ENCODE results near the gene ZBTB39.

Gene ZBTB39

DNA sequence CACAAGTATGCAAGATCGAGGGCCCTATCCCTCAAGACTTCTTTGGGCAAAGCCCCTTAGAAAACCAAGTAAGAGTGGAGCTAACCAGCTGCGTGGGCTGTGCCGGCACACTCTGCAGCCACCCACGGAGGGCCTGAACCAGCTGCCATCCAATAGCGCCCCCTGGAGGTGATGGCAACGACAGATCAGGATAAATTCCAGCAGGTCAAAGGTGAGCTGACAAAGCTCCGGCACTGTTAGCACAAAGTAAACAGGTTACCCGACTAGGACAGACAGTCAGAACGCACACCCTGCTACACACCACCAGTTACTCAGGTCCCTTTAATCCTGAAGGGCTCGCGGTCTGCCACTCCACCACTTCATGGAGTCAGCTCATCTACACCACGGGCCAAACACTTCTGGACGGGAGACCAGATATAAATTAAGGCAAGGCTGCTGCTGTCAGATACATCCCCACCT lies 4.9 kb downstream of the ZBTB39 start:
- TF ChIP-seq RAD21 (IDR thresholded peaks at IDR 0.05; ENCODE audit: low read depth) (peak; percentile 87), TEAD4 (IDR thresholded peaks at IDR 0.05) (peak; percentile 90), EGR1 (IDR thresholded peaks at IDR 0.05) (peak; percentile 53)
- TF ChIP-seq, protein P1, sequence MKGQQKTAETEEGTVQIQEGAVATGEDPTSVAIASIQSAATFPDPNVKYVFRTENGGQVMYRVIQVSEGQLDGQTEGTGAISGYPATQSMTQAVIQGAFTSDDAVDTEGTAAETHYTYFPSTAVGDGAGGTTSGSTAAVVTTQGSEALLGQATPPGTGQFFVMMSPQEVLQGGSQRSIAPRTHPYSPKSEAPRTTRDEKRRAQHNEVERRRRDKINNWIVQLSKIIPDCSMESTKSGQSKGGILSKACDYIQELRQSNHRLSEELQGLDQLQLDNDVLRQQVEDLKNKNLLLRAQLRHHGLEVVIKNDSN (IDR thresholded peaks at IDR 0.05) = no peak

DNA sequence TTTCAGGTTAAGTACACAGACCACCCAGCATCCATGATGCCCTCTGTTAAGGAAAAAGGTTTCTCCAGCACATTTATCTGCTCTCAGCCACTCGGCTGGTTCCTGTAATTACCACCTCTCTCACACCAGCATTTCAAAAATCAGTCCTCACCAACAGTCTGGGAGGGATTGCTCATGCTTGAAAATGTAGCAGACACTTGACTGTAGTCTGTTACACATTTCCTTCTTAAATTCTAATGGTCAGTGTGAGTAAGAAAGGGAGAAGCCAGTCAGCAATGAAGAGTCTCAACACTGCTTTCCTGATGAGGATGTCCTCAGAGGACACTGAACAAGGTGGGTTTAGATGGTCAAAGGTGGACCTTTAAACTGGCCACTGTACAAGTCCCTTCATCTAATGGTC lies 6.0 kb downstream of the ZBTB39 start:
- no peak for TF ChIP-seq TAF1 (IDR thresholded peaks at IDR 0.05; ENCODE audit: low read depth)
- TF ChIP-seq ZBTB7A (IDR thresholded peaks at IDR 0.05; ENCODE audit: low read depth) = no peak
- TF ChIP-seq, protein P2, sequence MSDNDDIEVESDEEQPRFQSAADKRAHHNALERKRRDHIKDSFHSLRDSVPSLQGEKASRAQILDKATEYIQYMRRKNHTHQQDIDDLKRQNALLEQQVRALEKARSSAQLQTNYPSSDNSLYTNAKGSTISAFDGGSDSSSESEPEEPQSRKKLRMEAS (IDR thresholded peaks at IDR 0.05) = no peak
- TF ChIP-seq EP300 (IDR thresholded peaks at IDR 0.05; ENCODE audit: borderline replicate concordance) = no peak
- no peak for TF ChIP-seq CEBPB (IDR thresholded peaks at IDR 0.05)
- no peak for TF ChIP-seq CREB1 (IDR thresholded peaks at IDR 0.05; ENCODE audit: low read depth)
- TF ChIP-seq, protein P1 (IDR thresholded peaks at IDR 0.05) = no peak
- TF ChIP-seq RAD21 (IDR thresholded peaks at IDR 0.05; ENCODE audit: low read depth) = no peak

DNA sequence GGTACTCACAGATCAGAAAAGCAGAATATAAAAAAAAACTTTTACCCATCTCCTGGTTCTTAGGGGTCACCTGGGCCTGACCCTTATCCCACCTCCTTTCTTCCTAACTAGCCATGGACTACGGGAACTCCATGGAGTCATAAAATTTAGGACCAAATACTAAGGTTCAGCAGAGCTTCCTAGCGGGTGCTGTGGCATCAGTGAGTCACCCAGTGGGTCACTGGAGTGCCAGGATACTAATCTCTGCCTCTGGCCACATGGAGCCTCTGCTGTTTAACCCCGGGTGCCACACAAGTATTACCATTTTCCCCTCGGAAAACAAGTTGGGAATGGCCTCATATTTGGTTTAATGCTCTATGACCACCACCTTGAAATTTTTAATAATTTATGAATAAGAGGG lies 6.9 kb downstream of the ZBTB39 start:
- TF ChIP-seq ZBTB7A (IDR thresholded peaks at IDR 0.05; ENCODE audit: low read depth) (no peak), TCF12 (IDR thresholded peaks at IDR 0.05; ENCODE audit: low read depth) (no peak), EGR1 (IDR thresholded peaks at IDR 0.05) (no peak), CEBPB (IDR thresholded peaks at IDR 0.05) (no peak), NFIC (IDR thresholded peaks at IDR 0.05) (no peak), EP300 (IDR thresholded peaks at IDR 0.05; ENCODE audit: borderline replicate concordance) (no peak), CREB1 (IDR thresholded peaks at IDR 0.05; ENCODE audit: low read depth) (no peak), RAD21 (IDR thresholded peaks at IDR 0.05; ENCODE audit: low read depth) (no peak), YY1 (IDR thresholded peaks at IDR 0.05; ENCODE audit: low read depth) (no peak), FOXM1 (IDR thresholded peaks at IDR 0.05; ENCODE audit: borderline replicate concordance, low read depth) (no peak), TEAD4 (IDR thresholded peaks at IDR 0.05) (no peak), TAF1 (IDR thresholded peaks at IDR 0.05; ENCODE audit: low read depth) (no peak)
- TF ChIP-seq, protein P3, sequence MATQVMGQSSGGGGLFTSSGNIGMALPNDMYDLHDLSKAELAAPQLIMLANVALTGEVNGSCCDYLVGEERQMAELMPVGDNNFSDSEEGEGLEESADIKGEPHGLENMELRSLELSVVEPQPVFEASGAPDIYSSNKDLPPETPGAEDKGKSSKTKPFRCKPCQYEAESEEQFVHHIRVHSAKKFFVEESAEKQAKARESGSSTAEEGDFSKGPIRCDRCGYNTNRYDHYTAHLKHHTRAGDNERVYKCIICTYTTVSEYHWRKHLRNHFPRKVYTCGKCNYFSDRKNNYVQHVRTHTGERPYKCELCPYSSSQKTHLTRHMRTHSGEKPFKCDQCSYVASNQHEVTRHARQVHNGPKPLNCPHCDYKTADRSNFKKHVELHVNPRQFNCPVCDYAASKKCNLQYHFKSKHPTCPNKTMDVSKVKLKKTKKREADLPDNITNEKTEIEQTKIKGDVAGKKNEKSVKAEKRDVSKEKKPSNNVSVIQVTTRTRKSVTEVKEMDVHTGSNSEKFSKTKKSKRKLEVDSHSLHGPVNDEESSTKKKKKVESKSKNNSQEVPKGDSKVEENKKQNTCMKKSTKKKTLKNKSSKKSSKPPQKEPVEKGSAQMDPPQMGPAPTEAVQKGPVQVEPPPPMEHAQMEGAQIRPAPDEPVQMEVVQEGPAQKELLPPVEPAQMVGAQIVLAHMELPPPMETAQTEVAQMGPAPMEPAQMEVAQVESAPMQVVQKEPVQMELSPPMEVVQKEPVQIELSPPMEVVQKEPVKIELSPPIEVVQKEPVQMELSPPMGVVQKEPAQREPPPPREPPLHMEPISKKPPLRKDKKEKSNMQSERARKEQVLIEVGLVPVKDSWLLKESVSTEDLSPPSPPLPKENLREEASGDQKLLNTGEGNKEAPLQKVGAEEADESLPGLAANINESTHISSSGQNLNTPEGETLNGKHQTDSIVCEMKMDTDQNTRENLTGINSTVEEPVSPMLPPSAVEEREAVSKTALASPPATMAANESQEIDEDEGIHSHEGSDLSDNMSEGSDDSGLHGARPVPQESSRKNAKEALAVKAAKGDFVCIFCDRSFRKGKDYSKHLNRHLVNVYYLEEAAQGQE (IDR thresholded peaks at IDR 0.05; ENCODE audit: low read depth) = no peak
- TF ChIP-seq, protein P2 (IDR thresholded peaks at IDR 0.05) = no peak
- TF ChIP-seq, protein P1 (IDR thresholded peaks at IDR 0.05) = no peak

DNA sequence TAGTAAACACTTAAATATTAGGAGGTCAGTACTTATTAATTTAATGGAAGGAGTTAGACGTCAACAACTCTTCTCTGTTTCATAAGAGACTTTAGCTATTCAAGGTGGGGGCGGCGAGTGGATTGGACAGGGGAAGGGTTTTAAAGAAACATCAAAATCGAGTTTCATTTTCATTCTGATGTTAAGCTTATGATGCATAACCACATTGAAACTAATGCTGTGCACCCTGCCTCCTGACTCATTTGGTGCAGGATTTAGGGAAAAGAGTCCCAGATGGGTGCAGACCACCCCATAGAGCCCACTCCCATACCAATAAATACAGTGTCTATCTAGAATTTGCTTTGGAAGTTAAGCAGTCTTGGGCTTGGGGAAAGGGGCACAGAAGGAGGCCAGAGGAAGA lies 7.4 kb downstream of the ZBTB39 start:
- TF ChIP-seq CREB1 (IDR thresholded peaks at IDR 0.05; ENCODE audit: low read depth) (no peak), EGR1 (IDR thresholded peaks at IDR 0.05) (no peak), FOXM1 (IDR thresholded peaks at IDR 0.05; ENCODE audit: borderline replicate concordance, low read depth) (no peak), TAF1 (IDR thresholded peaks at IDR 0.05; ENCODE audit: low read depth) (no peak), CEBPB (IDR thresholded peaks at IDR 0.05) (no peak), ZBTB7A (IDR thresholded peaks at IDR 0.05; ENCODE audit: low read depth) (no peak), YY1 (IDR thresholded peaks at IDR 0.05; ENCODE audit: low read depth) (no peak), TCF12 (IDR thresholded peaks at IDR 0.05; ENCODE audit: low read depth) (no peak), EP300 (IDR thresholded peaks at IDR 0.05; ENCODE audit: borderline replicate concordance) (no peak), RAD21 (IDR thresholded peaks at IDR 0.05; ENCODE audit: low read depth) (no peak), TEAD4 (IDR thresholded peaks at IDR 0.05) (no peak), NFIC (IDR thresholded peaks at IDR 0.05) (no peak)
- TF ChIP-seq, protein P1 (IDR thresholded peaks at IDR 0.05) = no peak
- TF ChIP-seq, protein P3 (IDR thresholded peaks at IDR 0.05; ENCODE audit: low read depth) = no peak
- TF ChIP-seq, protein P2 (IDR thresholded peaks at IDR 0.05) = no peak

DNA sequence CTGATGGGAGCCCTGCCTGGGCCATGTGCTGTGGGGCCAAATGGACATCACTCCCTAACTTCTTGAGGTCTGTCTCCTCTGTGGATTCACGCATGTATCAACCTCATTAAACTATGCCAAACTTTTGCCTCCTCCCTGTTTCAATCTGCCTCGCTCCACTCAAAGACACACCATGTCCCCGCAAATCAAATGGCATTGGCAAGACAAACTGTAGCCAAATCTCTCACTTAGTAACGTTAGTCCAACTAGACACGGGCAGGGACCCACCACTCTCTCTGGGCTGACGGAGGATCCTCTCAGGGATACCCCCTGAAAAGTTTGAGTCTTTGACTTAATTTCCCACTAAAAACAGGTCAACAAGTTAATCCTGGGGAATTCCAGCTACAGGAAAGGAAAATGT lies 8.0 kb downstream of the ZBTB39 start:
- TF ChIP-seq EGR1 (IDR thresholded peaks at IDR 0.05) (no peak), CEBPB (IDR thresholded peaks at IDR 0.05) (no peak), ZBTB7A (IDR thresholded peaks at IDR 0.05; ENCODE audit: low read depth) (no peak), RAD21 (IDR thresholded peaks at IDR 0.05; ENCODE audit: low read depth) (no peak), CREB1 (IDR thresholded peaks at IDR 0.05; ENCODE audit: low read depth) (no peak), TAF1 (IDR thresholded peaks at IDR 0.05; ENCODE audit: low read depth) (no peak)
- TF ChIP-seq, protein P1 (IDR thresholded peaks at IDR 0.05) = no peak
